ENCODE results near the gene SDK1.

DNA sequence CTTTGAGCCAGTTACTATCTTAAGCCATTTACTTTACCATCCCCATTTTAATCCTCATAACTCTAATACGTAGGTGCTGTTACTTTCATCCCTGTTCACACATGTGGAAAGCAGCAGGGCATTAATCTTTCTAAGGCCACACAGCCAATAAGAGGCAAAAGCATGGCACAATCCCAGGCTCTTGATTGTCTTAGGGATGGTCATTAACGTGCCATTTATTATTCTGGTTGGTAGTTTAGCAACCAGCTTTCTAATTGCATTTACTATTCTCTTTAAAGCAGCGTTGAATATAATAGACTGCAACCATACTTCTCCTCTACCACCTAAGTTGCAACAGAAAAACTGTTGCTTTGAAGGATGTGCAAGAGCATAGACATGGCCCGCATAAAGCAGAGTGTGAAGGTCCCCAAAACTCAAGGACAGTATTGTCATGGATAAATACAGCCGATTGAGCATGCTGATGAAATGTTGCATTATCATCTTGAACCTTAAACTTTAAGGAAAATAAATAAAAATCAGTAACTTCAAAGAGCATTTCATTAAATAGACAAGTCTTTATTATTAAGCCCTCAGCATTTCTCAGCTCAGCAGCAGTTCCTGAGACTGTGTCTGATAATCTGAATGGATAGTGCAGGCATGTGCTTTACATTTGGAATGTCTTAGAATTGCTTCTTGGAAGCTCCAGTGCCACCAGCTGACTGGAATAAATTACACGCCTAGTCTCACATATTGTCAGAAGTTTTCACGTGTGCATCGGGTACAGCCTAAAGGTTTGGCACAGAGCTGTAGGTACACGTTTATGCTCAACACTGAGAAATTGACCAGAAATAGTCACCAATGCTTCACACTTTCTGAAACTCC lies 467.1 kb downstream of the SDK1 start:
- TF ChIP-seq, protein P1, sequence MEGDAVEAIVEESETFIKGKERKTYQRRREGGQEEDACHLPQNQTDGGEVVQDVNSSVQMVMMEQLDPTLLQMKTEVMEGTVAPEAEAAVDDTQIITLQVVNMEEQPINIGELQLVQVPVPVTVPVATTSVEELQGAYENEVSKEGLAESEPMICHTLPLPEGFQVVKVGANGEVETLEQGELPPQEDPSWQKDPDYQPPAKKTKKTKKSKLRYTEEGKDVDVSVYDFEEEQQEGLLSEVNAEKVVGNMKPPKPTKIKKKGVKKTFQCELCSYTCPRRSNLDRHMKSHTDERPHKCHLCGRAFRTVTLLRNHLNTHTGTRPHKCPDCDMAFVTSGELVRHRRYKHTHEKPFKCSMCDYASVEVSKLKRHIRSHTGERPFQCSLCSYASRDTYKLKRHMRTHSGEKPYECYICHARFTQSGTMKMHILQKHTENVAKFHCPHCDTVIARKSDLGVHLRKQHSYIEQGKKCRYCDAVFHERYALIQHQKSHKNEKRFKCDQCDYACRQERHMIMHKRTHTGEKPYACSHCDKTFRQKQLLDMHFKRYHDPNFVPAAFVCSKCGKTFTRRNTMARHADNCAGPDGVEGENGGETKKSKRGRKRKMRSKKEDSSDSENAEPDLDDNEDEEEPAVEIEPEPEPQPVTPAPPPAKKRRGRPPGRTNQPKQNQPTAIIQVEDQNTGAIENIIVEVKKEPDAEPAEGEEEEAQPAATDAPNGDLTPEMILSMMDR (conservative IDR thresholded peaks at IDR 0.05): no peak
- TF ChIP-seq ZFX (IDR thresholded peaks at IDR 0.05): no peak
